GM23338 (cell line): ENCODE data around the gene PYGB.
"Not testable (repeated sequence)": the region's sequence is repeated elsewhere in the genome, so short reads cannot be mapped to it uniquely, and the experiment has no call there.

Experiments
- CREB1 ChIP-seq: fragments of 250-450 bp; sonication (Bioruptor Pico); IDR thresholded peaks from 2 replicates; pipeline ENCODE4 v1.5.0; 2020; ENCODE audit warnings: low read depth, mild to moderate bottlenecking, moderate library complexity
- CTCF ChIP-seq, 2 experiments: fragments of 200-600 bp in 1 of 2; sonication (generic) in 1 of 2; conservative IDR thresholded peaks; 2 replicates each; pipeline versions ENCODE4 v1.5.1 to v1.6.1; 2016 to 2017; ENCODE audit warnings: antibody characterized with exemption in 2 of 2, low read depth in 2 of 2, mild to moderate bottlenecking in 2 of 2, moderate library complexity in 1 of 2
- ETS1 ChIP-seq: IDR thresholded peaks from 2 replicates; pipeline ENCODE4 v1.6.1; 2016; ENCODE audit warnings: antibody characterized with exemption
- EZH2 ChIP-seq: fragments of 200-600 bp; sonication (generic); IDR thresholded peaks from one replicate; pipeline ENCODE4 v1.8.0; 2017; ENCODE audit warnings: antibody characterized with exemption, mild to moderate bottlenecking, low read depth; ENCODE audit not compliant: unreplicated experiment
- EZH2phosphoT487 ChIP-seq: fragments of 200-600 bp; sonication (generic); IDR thresholded peaks from one replicate; pipeline ENCODE4 v1.8.1; 2018; ENCODE audit warnings: antibody characterized with exemption; ENCODE audit not compliant: unreplicated experiment
- JUNB ChIP-seq: IDR thresholded peaks from one replicate; pipeline ENCODE4 v1.6.1; 2016; ENCODE audit warnings: antibody characterized with exemption; ENCODE audit not compliant: unreplicated experiment
- NANOG ChIP-seq: IDR thresholded peaks from 2 replicates; pipeline ENCODE4 v1.6.1; 2016; ENCODE audit warnings: antibody characterized with exemption, borderline replicate concordance
- POLR2AphosphoS5 ChIP-seq: IDR thresholded peaks from 2 replicates; pipeline ENCODE4 v1.6.1; 2016; ENCODE audit warnings: antibody characterized with exemption, low read depth
- REST ChIP-seq: IDR thresholded peaks from one replicate; pipeline ENCODE4 v1.6.1; 2018; ENCODE audit warnings: antibody characterized with exemption; ENCODE audit not compliant: unreplicated experiment
- STAT1 ChIP-seq: IDR thresholded peaks from one replicate; pipeline ENCODE4 v1.6.1; 2016; ENCODE audit warnings: antibody characterized with exemption; ENCODE audit not compliant: unreplicated experiment
- ZNF114 ChIP-seq: fragments of 250-450 bp; sonication (Bioruptor Pico); IDR thresholded peaks from 2 replicates; pipeline ENCODE4 v1.5.0; 2020; ENCODE audit warnings: mild to moderate bottlenecking, moderate library complexity
- ZNF462 ChIP-seq: fragments of 250-450 bp; sonication (Bioruptor Pico); IDR thresholded peaks from 2 replicates; pipeline ENCODE4 v1.5.0; 2020; ENCODE audit warnings: mild to moderate bottlenecking, moderate library complexity

- not testable (repeated sequence) for TF ChIP-seq CTCF (conservative IDR thresholded peaks at IDR 0.05; ENCODE audit: low read depth in 2 of 2); CREB1 (CRISPR knock-in tag); REST; POLR2AphosphoS5; EZH2phosphoT487; EZH2; ZNF462 (CRISPR knock-in tag); JUNB; ETS1; ZNF114; NANOG; STAT1
Measured at GRCh38 chr20:25234009-25234849, 13.7 kb upstream of the PYGB start.
